Measurements from ENCODE around the gene DCST1. TPM values are rescaled to one million over a fixed set of nuclear protein-coding genes. Genes with fewer than 3 reads are reported as not detected.

DCST1 gene
- total RNA-seq, 1 experiment from 2014 or later = 0.17 TPM

DNA sequence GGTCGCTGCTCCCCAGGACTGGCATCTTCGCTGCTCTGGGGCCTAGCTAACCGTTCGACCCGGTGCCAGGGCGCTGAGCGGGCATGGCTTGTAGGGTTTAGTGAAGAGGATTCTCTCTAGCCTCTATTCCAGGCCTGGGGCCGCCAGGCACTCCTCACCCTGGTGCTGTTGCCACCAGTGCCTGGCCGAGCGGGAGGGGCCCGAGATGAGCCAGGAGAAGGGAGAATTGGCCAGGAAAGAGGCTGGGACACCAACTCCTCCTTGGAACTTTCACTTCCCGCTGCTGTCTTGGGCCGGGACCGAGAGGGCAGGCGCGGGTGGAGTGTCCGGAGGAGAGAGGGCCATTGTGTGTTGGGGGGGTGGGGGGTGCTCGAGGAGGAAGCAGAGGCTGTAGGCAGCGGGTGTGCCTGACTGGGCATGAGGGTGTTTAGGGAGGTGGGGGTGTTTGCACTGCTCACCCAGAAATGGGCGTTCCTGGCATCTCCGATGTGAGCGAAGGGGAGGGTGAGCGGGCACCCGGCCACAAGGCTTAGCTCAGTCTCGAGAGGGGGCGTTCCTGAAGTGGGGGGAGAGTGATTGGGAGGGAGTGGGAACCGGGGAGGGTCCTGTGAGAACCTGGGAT is 18.3 kb downstream of the DCST1 start:
- peaks cover 24% of the 10 kb centered on the region for H3K4me1 Mint-ChIP-seq (ENCODE audit: low read depth, unreplicated experiment)
- no peaks in the 10 kb centered on the region for H3K27me3 Mint-ChIP-seq (ENCODE audit: unreplicated experiment)
- CTCF ChIA-PET = interaction anchor here (0.6 to 2.5 kb wide), 8 partner anchors 10 to 813 kb away, joined by 3 to 11 read pairs (median 4); partner anchors contain the start of genes PBXIP1 and PYGO2
- H3K36me3 Mint-ChIP-seq (ENCODE audit: insufficient read depth, unreplicated experiment) = peaks cover 36% of the 10 kb centered on the region
- TF ChIP-seq, protein P1, sequence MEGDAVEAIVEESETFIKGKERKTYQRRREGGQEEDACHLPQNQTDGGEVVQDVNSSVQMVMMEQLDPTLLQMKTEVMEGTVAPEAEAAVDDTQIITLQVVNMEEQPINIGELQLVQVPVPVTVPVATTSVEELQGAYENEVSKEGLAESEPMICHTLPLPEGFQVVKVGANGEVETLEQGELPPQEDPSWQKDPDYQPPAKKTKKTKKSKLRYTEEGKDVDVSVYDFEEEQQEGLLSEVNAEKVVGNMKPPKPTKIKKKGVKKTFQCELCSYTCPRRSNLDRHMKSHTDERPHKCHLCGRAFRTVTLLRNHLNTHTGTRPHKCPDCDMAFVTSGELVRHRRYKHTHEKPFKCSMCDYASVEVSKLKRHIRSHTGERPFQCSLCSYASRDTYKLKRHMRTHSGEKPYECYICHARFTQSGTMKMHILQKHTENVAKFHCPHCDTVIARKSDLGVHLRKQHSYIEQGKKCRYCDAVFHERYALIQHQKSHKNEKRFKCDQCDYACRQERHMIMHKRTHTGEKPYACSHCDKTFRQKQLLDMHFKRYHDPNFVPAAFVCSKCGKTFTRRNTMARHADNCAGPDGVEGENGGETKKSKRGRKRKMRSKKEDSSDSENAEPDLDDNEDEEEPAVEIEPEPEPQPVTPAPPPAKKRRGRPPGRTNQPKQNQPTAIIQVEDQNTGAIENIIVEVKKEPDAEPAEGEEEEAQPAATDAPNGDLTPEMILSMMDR (IDR thresholded peaks at IDR 0.05; ENCODE audit: unreplicated experiment) = no peak
- DNase-seq = peak; percentile 49
- BruUV-seq (replicated peaks) = no TSS peak
- peak overlapping the region; percentile 91 for H3K4me3 Mint-ChIP-seq (ENCODE audit: low read depth, unreplicated experiment)
- intact Hi-C loops (cut with micrococcal nuclease; ENCODE audit: unreplicated experiment) = loop anchor here (10.0 kb wide), 1 partner anchor 47 kb away; the partner anchor contains the start of gene ZBTB7B
- peak overlapping the region; percentile 68 for H3K27ac Mint-ChIP-seq (ENCODE audit: unreplicated experiment)
- no peaks in the 10 kb centered on the region for H3K9me3 Mint-ChIP-seq (ENCODE audit: low read depth, unreplicated experiment)

DNA sequence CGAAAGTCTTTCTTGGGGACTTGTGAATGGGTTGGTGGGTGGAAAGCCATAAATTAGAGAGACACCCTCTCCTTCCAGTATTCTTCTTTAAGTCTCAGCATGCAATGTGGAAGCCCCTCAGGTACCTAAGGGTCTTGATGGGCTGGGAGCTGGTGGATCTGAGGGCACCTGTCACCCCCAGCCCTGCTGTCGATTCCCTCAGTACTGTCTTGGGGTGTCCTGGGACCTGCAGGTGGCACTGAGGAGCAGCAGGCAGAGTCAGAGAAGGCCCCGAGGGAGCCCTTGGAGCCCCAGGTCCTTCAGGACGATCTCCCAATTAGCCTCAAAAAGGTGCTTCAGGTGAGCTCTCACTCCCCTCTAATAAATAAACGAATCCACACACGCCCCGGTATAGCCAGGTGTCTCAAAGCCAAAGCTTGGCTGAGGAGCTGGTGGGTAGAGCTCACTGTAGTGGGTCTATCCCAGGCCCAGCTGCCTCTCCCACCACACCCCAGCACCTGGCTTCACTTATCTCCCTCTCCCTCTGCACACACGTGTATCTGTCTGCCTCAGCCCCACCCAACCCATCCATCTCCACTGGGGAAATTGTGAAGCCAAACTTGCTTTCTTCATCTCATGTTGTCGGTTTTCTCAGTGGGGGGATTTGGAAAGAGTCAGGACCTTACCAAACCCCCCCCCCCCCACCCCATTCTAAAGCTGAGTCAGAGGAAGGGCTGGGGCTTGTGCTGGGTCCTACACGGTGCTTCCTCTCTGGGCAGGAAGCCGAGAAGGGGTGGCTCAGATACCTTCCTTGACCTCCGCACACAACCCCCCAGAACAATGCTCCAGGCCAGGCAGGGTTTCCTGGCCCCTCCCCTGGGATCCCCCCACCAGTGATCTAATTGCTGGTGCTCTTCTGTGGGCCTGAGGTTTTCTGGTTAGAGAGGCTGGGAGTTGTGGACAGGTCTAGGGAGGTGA is 19.1 kb downstream of the DCST1 start:
- BruUV-seq (replicated peaks) = no TSS peak
- peak; percentile 64 for DNase-seq
- Mint-ChIP-seq H3K27ac (ENCODE audit: unreplicated experiment) (peak overlapping the region; percentile 60), H3K9me3 (ENCODE audit: low read depth, unreplicated experiment) (no peaks in the 10 kb centered on the region), H3K4me1 (ENCODE audit: low read depth, unreplicated experiment) (peaks cover 24% of the 10 kb centered on the region), H3K27me3 (ENCODE audit: unreplicated experiment) (no peaks in the 10 kb centered on the region), H3K4me3 (ENCODE audit: low read depth, unreplicated experiment) (peak overlapping the region; percentile 91), H3K36me3 (ENCODE audit: insufficient read depth, unreplicated experiment) (peaks cover 36% of the 10 kb centered on the region)
- intact Hi-C loops (cut with micrococcal nuclease; ENCODE audit: unreplicated experiment) = loop anchor here (10.0 kb wide), 1 partner anchor 48 kb away; the partner anchor contains the start of gene ZBTB7B
- CTCF ChIA-PET = interaction anchor here (0.6 to 2.5 kb wide), 5 partner anchors 9 to 921 kb away, joined by 3 to 11 read pairs (median 3); no protein-coding TSS in a partner anchor
- TF ChIP-seq, protein P1 (IDR thresholded peaks at IDR 0.05; ENCODE audit: unreplicated experiment) = peak; percentile 59

DNA sequence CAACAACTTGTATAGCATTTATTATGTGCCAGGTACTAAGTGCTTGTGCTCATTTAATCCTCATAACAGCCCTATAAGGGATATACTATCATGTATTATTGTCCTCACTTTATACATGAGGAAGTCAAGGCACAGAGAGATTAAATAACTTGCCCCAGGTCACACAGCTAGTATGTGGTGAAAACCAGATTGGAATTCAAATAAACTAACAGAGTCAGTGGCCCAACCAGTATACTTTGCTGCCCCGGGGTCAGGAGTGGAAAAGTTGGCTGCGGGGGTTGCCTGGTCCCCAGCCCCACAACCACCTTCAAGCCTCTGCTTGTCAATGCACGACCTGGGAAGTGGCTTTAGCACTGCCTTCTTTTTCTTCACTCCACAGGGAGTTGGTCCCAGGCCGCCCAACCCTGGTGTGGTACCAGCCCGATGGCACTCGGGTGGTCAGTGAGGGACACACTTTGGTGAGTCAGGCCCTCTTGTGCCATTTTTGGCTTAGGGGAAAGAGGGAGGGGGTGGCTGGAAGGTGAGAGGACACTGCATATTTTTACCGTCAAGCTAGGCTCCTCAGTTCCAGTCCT is 20.0 kb downstream of the DCST1 start:
- DNase-seq = no peak
- intact Hi-C loops (cut with micrococcal nuclease; ENCODE audit: unreplicated experiment) = loop anchor here (10.0 kb wide), 1 partner anchor 49 kb away; the partner anchor contains the start of gene ZBTB7B
- peak overlapping the region; percentile 91 for H3K4me3 Mint-ChIP-seq (ENCODE audit: low read depth, unreplicated experiment)
- BruUV-seq (replicated peaks) = no TSS peak
- no peak overlapping the region for H3K27ac Mint-ChIP-seq (ENCODE audit: unreplicated experiment)
- TF ChIP-seq, protein P1 (IDR thresholded peaks at IDR 0.05; ENCODE audit: unreplicated experiment) = no peak
- H3K36me3 Mint-ChIP-seq (ENCODE audit: insufficient read depth, unreplicated experiment) = peaks cover 36% of the 10 kb centered on the region
- no peaks in the 10 kb centered on the region for H3K27me3 Mint-ChIP-seq (ENCODE audit: unreplicated experiment)
- CTCF ChIA-PET = no interaction called here
- H3K4me1 Mint-ChIP-seq (ENCODE audit: low read depth, unreplicated experiment) = peaks cover 24% of the 10 kb centered on the region
- no peaks in the 10 kb centered on the region for H3K9me3 Mint-ChIP-seq (ENCODE audit: low read depth, unreplicated experiment)

DNA sequence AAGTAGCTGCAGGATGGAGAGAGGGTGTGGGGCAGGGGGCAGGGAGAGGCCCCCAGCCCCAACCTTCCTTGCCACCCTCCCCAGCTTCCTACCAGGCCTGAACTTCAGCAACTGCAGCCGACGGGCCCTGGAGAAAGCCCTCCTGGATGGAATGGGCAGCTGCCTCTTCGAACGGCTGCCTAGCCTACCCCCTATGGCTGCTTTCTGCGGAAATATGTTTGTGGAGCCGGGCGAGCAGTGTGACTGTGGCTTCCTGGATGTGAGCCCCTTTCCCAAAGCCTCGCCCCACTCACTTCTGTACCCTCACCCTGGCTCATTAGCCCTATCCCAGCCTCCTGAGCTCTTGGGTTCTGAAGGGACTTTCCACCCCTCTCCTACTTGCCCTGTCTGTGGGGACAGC is 23.5 kb downstream of the DCST1 start:
- DNase-seq = no peak
- Mint-ChIP-seq H3K27me3 (ENCODE audit: unreplicated experiment) (no peaks in the 10 kb centered on the region), H3K9me3 (ENCODE audit: low read depth, unreplicated experiment) (no peaks in the 10 kb centered on the region), H3K4me1 (ENCODE audit: low read depth, unreplicated experiment) (peaks cover 17% of the 10 kb centered on the region), H3K36me3 (ENCODE audit: insufficient read depth, unreplicated experiment) (peaks cover 21% of the 10 kb centered on the region), H3K27ac (ENCODE audit: unreplicated experiment) (no peak overlapping the region), H3K4me3 (ENCODE audit: low read depth, unreplicated experiment) (no peak overlapping the region)
- intact Hi-C loops (cut with micrococcal nuclease; ENCODE audit: unreplicated experiment) = loop anchor here (10.0 kb wide), 1 partner anchor 52 kb away; the partner anchor contains the start of gene ZBTB7B
- CTCF ChIA-PET = interaction anchor here (0.9 to 1.3 kb wide), 3 partner anchors 28 to 97 kb away, joined by 3 to 4 read pairs (median 3); no protein-coding TSS in a partner anchor
- no TSS peak for BruUV-seq (replicated peaks)
- TF ChIP-seq, protein P1 (IDR thresholded peaks at IDR 0.05; ENCODE audit: unreplicated experiment) = no peak
